Panc1 (cell line): ENCODE measurements around the gene PDE1A. TPM values are rescaled to one million over a fixed set of nuclear protein-coding genes. Genes with fewer than 3 reads are reported as not detected.

Experiments used
- ATAC-seq: fragments of 200-7000 bp; cut with Tn5 transposase; 2 replicates; pipeline ENCODE4 v1.9.1; 2020; ENCODE audit warnings: mild to moderate bottlenecking, moderate library complexity
- BruUV-seq: library from RNA; stranded (reverse); fragments of 400-500 nt; replicated peaks from 2 replicates; lab custom pipeline; 2021; lab: Mats Ljungman, UMichigan
- CTCF ChIA-PET: fragments of 300-600 bp; sonication (Branson Sonifier 250); formaldehyde crosslinking; loops from one replicate; lab custom pipeline; 2022; ENCODE audit warnings: antibody characterized with exemption; lab: Charles Lee
- POLR2A ChIA-PET: fragments of 300-600 bp; sonication (Branson Sonifier 250); formaldehyde crosslinking; loops from one replicate; lab custom pipeline; 2022; ENCODE audit warnings: antibody characterized with exemption; lab: Charles Lee
- DNase-seq: peaks from one replicate; pipeline ENCODE4 v3.0.0-alpha.2; 2010; ENCODE audit warnings: low read depth, low spot score
- H3K27ac ChIP-seq: 2 replicates; pipeline ENCODE4 v1.5.1; 2011; ENCODE audit warnings: mild to moderate bottlenecking, low read length, inconsistent platforms
- H3K27me3 ChIP-seq: fragments of 200-500 bp; sonication (Bioruptor generic); 2 replicates; pipeline ENCODE4 v1.6.0; 2014; ENCODE audit warnings: low read length, inconsistent platforms; ENCODE audit not compliant: control insufficient read depth, insufficient read depth
- H3K36me3 ChIP-seq: fragments of 200-500 bp; sonication (Bioruptor generic); 2 replicates; pipeline ENCODE4 v1.5.1; 2014; ENCODE audit warnings: inconsistent platforms, mild to moderate bottlenecking, low read length, moderate library complexity; ENCODE audit not compliant: control insufficient read depth, insufficient read depth
- H3K4me1 ChIP-seq: 2 replicates; pipeline ENCODE4 v1.5.1; 2011; ENCODE audit warnings: inconsistent platforms, mild to moderate bottlenecking, low read length, moderate library complexity; ENCODE audit not compliant: control insufficient read depth, insufficient read depth
- H3K4me3 ChIP-seq, 2 experiments: 2 replicates each; pipeline ENCODE4 v1.5.1; 2011 to 2012; ENCODE audit warnings: low read depth in 2 of 2, low read length in 2 of 2, mild to moderate bottlenecking in 2 of 2, inconsistent platforms in 1 of 2, moderate library complexity in 1 of 2
- H3K9me3 ChIP-seq: fragments of 200-500 bp; sonication (Bioruptor generic); 2 replicates; pipeline ENCODE4 v1.5.1; 2014; ENCODE audit warnings: low read depth, mild to moderate bottlenecking, inconsistent platforms, low read length, moderate library complexity; ENCODE audit not compliant: control insufficient read depth, insufficient read depth
- POLR2AphosphoS5 ChIP-seq: IDR thresholded peaks from 2 replicates; pipeline ENCODE4 v1.6.1; 2012; ENCODE audit warnings: mild to moderate bottlenecking, low read depth, low read length, moderate library complexity
- SIN3A ChIP-seq: IDR thresholded peaks from 2 replicates; pipeline ENCODE4 v1.6.1; 2012; ENCODE audit warnings: low read depth, mild to moderate bottlenecking, low read length, moderate library complexity, borderline replicate concordance; ENCODE audit not compliant: insufficient read depth
- TCF7L2 ChIP-seq: IDR thresholded peaks from 2 replicates; pipeline ENCODE4 v1.6.1; 2011; ENCODE audit warnings: mild to moderate bottlenecking, low read depth, low read length, inconsistent platforms
- in situ Hi-C: cut with HindIII; loops from 2 replicates; pipeline ENCODE4 v1.10.0; 2016; ENCODE audit warnings: low sequenced_read_pairs, low pct_unique_long_range_greater_than_20kb
- intact Hi-C: fragments of 100-400 bp; cut with micrococcal nuclease; formaldehyde crosslinking; loops from one replicate; pipeline ENCODE4 v1.10.0; 2022; ENCODE audit not compliant: unreplicated experiment
- total RNA-seq: library from RNA; stranded (reverse); gene quantifications from one replicate; pipeline ENCODE4 v1.2.1, GENCODE V29; 2021; ENCODE audit not compliant: unreplicated experiment
- TF ChIP-seq, protein P1 (sequence below): fragments of 450-650 bp; IDR thresholded peaks from 2 replicates; pipeline ENCODE4 v1.5.1; 2017; ENCODE audit warnings: mild to moderate bottlenecking
- TF ChIP-seq, protein P2 (sequence below), 2 experiments: IDR thresholded peaks; 2 replicates each; pipeline ENCODE4 v1.6.1; 2011 to 2012; ENCODE audit warnings: low read depth in 2 of 2, control low read depth in 1 of 2, low read length in 1 of 2, mild to moderate bottlenecking in 1 of 2, moderate library complexity in 1 of 2; ENCODE audit not compliant: insufficient read depth in 1 of 2

Gene PDE1A
- total RNA-seq, 1 experiment from 2014 or later = 0.08 TPM

DNA sequence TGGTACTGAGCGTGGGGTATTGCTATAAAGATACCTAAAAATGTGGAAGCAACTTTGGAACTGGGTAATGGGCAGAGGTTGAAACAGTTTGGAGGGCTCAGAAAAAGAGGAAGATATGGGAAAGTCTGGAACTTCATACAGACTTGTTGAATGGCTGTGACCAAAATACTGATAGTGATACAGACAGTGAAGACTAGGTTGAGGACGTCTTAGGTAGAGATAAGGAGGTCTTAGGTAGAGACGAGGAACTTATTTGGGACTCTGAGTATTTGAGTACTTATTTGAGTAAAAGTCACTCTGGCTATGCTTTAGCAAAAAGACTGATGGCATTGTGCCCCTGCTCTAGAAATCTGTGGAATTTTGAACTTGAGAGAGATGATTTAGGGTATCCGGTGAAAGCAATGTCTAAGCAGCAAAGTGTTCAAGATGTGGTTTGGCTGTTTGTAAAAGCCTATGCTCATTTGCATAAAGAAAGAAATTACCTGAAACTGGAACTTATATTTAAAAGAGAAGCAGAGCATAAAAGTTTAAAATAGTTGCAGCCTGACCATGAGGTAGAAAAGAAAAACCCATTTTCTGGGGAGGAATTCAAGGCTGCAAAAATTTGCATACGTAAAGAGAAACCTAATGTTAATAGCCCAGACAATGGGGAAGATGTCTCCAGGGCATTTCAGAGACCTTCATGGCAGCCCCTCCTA lies 219.6 kb downstream of the PDE1A start:
- TF ChIP-seq, protein P1, sequence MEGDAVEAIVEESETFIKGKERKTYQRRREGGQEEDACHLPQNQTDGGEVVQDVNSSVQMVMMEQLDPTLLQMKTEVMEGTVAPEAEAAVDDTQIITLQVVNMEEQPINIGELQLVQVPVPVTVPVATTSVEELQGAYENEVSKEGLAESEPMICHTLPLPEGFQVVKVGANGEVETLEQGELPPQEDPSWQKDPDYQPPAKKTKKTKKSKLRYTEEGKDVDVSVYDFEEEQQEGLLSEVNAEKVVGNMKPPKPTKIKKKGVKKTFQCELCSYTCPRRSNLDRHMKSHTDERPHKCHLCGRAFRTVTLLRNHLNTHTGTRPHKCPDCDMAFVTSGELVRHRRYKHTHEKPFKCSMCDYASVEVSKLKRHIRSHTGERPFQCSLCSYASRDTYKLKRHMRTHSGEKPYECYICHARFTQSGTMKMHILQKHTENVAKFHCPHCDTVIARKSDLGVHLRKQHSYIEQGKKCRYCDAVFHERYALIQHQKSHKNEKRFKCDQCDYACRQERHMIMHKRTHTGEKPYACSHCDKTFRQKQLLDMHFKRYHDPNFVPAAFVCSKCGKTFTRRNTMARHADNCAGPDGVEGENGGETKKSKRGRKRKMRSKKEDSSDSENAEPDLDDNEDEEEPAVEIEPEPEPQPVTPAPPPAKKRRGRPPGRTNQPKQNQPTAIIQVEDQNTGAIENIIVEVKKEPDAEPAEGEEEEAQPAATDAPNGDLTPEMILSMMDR = no peak
- TF ChIP-seq SIN3A (no peak), TCF7L2 (no peak)
- H3K4me3 ChIP-seq = no peak overlapping the region
- no peaks in the 10 kb centered on the region for H3K27me3 ChIP-seq
- ChIA-PET CTCF (no interaction called here), POLR2A (no interaction called here)
- intact Hi-C loops (no loop called here), in situ Hi-C loops (no loop called here)
- no peaks in the 10 kb centered on the region for H3K36me3 ChIP-seq
- BruUV-seq = no TSS peak
- H3K4me1 ChIP-seq = no peaks in the 10 kb centered on the region
- ATAC-seq (no peak), DNase-seq (no peak)
- H3K9me3 ChIP-seq = no peaks in the 10 kb centered on the region
- H3K27ac ChIP-seq = no peak overlapping the region

DNA sequence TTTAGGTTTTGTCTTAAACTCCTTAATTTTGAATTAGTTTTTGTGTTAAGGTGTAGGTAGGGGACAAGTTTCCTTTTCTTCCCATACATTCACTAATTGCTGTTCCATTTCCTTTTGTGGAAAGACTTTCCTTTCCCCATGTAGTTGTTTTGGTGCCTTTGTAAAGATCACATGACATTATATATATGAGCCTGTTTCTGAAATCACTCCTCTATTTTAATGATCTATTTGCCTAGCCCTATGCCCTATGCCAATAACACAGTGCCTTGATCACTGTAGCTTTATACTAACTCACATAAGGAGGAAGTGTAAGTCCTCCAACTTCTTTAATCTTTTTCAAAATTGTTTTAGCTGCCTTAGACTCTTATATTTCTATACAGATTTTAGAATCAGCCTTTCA lies 229.3 kb downstream of the PDE1A start:
- no peak for TF ChIP-seq SIN3A
- no peaks in the 10 kb centered on the region for H3K36me3 ChIP-seq
- in situ Hi-C loops (no loop called here), intact Hi-C loops (no loop called here)
- H3K27me3 ChIP-seq = no peaks in the 10 kb centered on the region
- no peaks in the 10 kb centered on the region for H3K4me1 ChIP-seq
- ChIA-PET POLR2A (no interaction called here), CTCF (no interaction called here)
- no peak for DNase-seq
- H3K4me3 ChIP-seq = no peak overlapping the region
- H3K27ac ChIP-seq = no peak overlapping the region
- no TSS peak for BruUV-seq
- ATAC-seq = no peak
- no peaks in the 10 kb centered on the region for H3K9me3 ChIP-seq

DNA sequence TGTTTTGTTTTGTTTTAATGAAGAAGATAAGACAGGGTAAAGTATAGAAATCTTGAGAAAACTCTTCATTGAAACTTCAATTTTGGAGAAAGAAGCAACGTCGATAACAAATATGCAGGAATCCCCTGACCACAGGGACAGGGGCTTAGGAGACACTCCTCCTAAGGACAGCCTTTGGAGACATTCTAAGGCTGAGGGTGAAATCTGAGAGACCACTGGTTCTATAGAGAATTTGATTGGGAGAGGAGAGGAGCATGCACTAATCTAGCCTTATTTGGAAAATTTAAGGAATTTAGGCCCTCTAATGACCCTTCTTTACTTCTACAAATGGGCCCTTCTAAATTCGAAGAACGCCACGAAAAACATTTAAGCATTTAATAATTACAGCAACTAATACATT lies 233.5 kb downstream of the PDE1A start:
- Histone ChIP-seq H3K27ac (no peak overlapping the region), H3K4me1 (no peaks in the 10 kb centered on the region), H3K27me3 (no peaks in the 10 kb centered on the region), H3K9me3 (no peaks in the 10 kb centered on the region), H3K36me3 (no peaks in the 10 kb centered on the region), H3K4me3 (no peak overlapping the region)
- TF ChIP-seq, protein P2, sequence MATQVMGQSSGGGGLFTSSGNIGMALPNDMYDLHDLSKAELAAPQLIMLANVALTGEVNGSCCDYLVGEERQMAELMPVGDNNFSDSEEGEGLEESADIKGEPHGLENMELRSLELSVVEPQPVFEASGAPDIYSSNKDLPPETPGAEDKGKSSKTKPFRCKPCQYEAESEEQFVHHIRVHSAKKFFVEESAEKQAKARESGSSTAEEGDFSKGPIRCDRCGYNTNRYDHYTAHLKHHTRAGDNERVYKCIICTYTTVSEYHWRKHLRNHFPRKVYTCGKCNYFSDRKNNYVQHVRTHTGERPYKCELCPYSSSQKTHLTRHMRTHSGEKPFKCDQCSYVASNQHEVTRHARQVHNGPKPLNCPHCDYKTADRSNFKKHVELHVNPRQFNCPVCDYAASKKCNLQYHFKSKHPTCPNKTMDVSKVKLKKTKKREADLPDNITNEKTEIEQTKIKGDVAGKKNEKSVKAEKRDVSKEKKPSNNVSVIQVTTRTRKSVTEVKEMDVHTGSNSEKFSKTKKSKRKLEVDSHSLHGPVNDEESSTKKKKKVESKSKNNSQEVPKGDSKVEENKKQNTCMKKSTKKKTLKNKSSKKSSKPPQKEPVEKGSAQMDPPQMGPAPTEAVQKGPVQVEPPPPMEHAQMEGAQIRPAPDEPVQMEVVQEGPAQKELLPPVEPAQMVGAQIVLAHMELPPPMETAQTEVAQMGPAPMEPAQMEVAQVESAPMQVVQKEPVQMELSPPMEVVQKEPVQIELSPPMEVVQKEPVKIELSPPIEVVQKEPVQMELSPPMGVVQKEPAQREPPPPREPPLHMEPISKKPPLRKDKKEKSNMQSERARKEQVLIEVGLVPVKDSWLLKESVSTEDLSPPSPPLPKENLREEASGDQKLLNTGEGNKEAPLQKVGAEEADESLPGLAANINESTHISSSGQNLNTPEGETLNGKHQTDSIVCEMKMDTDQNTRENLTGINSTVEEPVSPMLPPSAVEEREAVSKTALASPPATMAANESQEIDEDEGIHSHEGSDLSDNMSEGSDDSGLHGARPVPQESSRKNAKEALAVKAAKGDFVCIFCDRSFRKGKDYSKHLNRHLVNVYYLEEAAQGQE (IDR thresholded peaks at IDR 0.05; ENCODE audit: insufficient read depth in 1 of 2, low read depth in 2 of 2, low read length in 1 of 2) = no peak
- no peak for TF ChIP-seq SIN3A
- no peak for TF ChIP-seq TCF7L2
- TF ChIP-seq POLR2AphosphoS5 = no peak
- TF ChIP-seq, protein P1 = no peak
- in situ Hi-C loops = no loop called here
- no TSS peak for BruUV-seq
- ChIA-PET CTCF (no interaction called here), POLR2A (no interaction called here)
- intact Hi-C loops = no loop called here
- no peak for DNase-seq
- no peak for ATAC-seq
